ENCODE measurements around the gene COL23A1. TPM values are rescaled to one million over a fixed set of nuclear protein-coding genes. Genes with fewer than 3 reads are reported as not detected.

Gene COL23A1
- total and polyA plus RNA-seq, 2 donors (not counting 1 experiment from before 2014, with no cell fraction given), result not detected

DNA sequence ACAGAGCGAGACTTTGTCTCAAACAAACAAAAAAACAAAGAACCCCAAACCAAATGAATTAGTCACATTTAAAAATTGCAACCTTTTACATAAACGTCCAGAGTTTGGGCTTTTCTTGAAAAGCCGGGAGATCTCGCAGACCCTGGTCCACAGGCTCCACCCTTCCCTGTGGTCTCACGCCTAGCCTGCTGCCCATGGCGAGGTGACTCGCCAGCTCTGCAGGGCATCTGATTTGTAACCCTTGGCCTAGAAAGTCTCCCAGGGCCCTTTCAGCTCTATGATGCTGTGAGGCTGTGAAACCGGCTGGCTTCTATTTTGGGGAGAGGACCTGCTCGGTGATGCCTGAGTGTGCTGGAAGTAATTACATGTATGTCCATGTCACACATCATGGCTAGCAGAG, 312.8 kb downstream of the COL23A1 start:
- no peaks in the 10 kb centered on the region for H4K20me1 ChIP-seq (ENCODE audit: control insufficient read depth, extremely low read depth, insufficient read depth, low read length)
- no peaks in the 10 kb centered on the region for H3K4me1 ChIP-seq (ENCODE audit: control insufficient read depth, extremely low read depth, insufficient read depth, low read length)
- no peaks in the 10 kb centered on the region for H3K27me3 ChIP-seq (ENCODE audit: control insufficient read depth, insufficient read depth, low read length)
- no peak overlapping the region for H3K9ac ChIP-seq (ENCODE audit: insufficient read depth, low read length)
- no peak for DNase-seq (ENCODE audit: low read depth in 2 of 2)
- TF ChIP-seq CTCF (conservative IDR thresholded peaks at IDR 0.05 in 1 of 2, IDR thresholded peaks at IDR 0.05 in 1 of 2; ENCODE audit: low read depth in 1 of 2, low read length in 2 of 2) (no peak), EZH2 (IDR thresholded peaks at IDR 0.05; ENCODE audit: low read length, missing control alignments) (no peak)
- H3K36me3 ChIP-seq (ENCODE audit: control insufficient read depth, insufficient read depth, low read length), result no peaks in the 10 kb centered on the region
- H3K9me3 ChIP-seq (ENCODE audit: control insufficient read depth, insufficient read depth, low read depth, low read length), result no peaks in the 10 kb centered on the region
- no peaks in the 10 kb centered on the region for H3K79me2 ChIP-seq (ENCODE audit: control insufficient read depth, insufficient read depth, low read length)
- no peak overlapping the region for H3K4me2 ChIP-seq (ENCODE audit: extremely low read depth, insufficient read depth, low read length)
- H2AFZ ChIP-seq (ENCODE audit: low read length), result no peak overlapping the region
- no peak overlapping the region for H3K27ac ChIP-seq (ENCODE audit: insufficient read depth, low read length)
- no peak overlapping the region for H3K4me3 ChIP-seq (replicated peaks in 1 of 4; ENCODE audit: control extremely low read depth in 1 of 4, insufficient read depth in 1 of 4, low read depth in 3 of 4, low read length in 4 of 4)

DNA sequence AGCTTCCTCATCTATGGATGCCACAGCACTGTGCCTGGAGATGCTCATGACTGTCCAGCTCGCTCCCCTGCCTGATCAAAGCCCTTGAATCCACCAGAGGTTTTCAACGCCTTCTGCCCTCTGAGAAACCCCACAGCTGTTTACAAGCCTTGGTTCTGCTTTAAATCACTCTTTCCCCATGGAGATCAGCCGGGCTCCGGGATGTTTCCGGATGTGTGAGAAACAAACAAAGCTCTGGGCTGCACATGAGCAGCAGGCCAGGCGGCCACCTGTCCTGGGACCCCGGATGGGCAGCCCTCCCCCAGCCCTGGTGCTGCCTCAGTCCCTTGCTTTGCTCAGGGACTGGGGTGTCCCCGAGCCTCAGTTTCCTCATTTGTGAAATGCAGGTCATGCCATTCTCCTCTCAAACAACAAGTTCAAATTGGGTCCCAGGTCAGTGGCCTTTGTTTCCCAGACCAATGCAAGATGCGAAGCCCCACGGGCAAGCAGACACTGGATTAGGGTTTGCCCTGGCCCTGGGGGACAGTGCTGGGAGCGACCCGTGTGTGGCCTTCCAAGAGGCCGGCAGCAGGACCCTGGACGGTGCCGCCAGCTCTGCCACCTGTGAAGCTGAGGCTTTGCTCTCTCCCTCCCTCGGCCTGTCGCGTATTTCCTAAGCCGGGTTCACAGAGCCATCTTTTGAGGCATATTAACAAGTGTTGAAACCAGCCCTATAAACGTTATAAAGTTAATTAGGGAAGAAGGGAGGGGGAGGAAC, 315.2 kb downstream of the COL23A1 start:
- TF ChIP-seq CTCF (conservative IDR thresholded peaks at IDR 0.05 in 1 of 2, IDR thresholded peaks at IDR 0.05 in 1 of 2; ENCODE audit: low read depth in 1 of 2, low read length in 2 of 2) (no peak), EZH2 (IDR thresholded peaks at IDR 0.05; ENCODE audit: low read length, missing control alignments) (no peak)

DNA sequence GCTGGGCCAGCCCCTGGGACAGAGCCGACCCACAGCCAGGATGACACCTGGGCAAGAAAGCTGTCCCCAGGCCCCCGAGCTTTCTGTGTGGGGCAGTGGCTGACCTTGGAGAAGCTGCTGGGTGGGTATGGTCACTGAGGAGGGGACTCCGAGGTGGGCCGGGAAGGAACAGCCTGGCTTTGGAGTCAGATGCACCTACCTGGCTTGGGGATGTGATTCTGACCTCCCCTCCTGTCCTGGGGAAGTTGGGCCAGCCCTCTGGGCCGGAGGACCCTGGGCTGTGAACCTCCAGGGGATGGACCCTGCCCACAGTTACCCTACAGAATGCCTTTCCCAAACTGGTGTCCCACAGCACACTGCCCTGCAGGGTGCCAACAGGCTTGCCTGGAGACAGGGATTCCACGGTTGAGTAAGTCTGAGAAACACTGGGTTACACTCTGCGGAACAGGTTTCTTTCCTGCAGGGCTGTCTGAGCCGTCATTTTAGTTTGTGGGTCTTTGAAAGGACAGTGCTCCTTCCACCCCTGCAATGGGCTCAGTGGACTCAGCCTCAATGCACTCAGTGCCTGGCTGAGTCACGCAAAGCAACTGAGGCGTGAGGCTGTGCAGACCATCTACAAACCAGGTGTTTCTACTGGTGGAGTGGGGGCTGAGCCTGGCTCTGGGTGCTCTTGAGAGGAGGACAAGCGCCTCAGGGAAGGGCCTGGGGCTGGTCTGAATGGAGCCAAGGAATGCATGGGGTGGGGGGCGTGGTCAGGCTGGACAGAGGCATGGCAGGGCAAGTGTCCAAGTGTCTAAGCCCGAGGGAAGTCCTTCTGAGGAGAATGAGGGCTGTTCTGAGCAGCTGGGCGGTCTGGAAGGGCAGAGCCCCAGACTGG, 316.3 kb downstream of the COL23A1 start:
- TF ChIP-seq EZH2 (IDR thresholded peaks at IDR 0.05; ENCODE audit: low read length, missing control alignments) (no peak), CTCF (conservative IDR thresholded peaks at IDR 0.05 in 1 of 2, IDR thresholded peaks at IDR 0.05 in 1 of 2; ENCODE audit: low read depth in 1 of 2, low read length in 2 of 2) (no peak)
- H3K4me1 ChIP-seq (ENCODE audit: control insufficient read depth, extremely low read depth, insufficient read depth, low read length), result no peaks in the 10 kb centered on the region
- no peak overlapping the region for H2AFZ ChIP-seq (ENCODE audit: low read length)
- H3K9ac ChIP-seq (ENCODE audit: insufficient read depth, low read length), result no peak overlapping the region
- no peaks in the 10 kb centered on the region for H3K27me3 ChIP-seq (ENCODE audit: control insufficient read depth, insufficient read depth, low read length)
- H4K20me1 ChIP-seq (ENCODE audit: control insufficient read depth, extremely low read depth, insufficient read depth, low read length), result no peaks in the 10 kb centered on the region
- H3K9me3 ChIP-seq (ENCODE audit: control insufficient read depth, insufficient read depth, low read depth, low read length), result no peaks in the 10 kb centered on the region
- DNase-seq (ENCODE audit: low read depth in 2 of 2), result no peak
- H3K36me3 ChIP-seq (ENCODE audit: control insufficient read depth, insufficient read depth, low read length), result no peaks in the 10 kb centered on the region
- H3K4me2 ChIP-seq (ENCODE audit: extremely low read depth, insufficient read depth, low read length), result no peak overlapping the region
- no peak overlapping the region for H3K4me3 ChIP-seq (replicated peaks in 1 of 4; ENCODE audit: control extremely low read depth in 1 of 4, insufficient read depth in 1 of 4, low read depth in 3 of 4, low read length in 4 of 4)
- H3K79me2 ChIP-seq (ENCODE audit: control insufficient read depth, insufficient read depth, low read length), result no peaks in the 10 kb centered on the region
- no peak overlapping the region for H3K27ac ChIP-seq (ENCODE audit: insufficient read depth, low read length)

More for the DNA sequence above, 315.2 kb downstream of the COL23A1 start:
- no peak for DNase-seq (ENCODE audit: low read depth in 2 of 2)
- no peak overlapping the region for H2AFZ ChIP-seq (ENCODE audit: low read length)
- H3K9me3 ChIP-seq (ENCODE audit: control insufficient read depth, insufficient read depth, low read depth, low read length), result no peaks in the 10 kb centered on the region
- no peaks in the 10 kb centered on the region for H3K36me3 ChIP-seq (ENCODE audit: control insufficient read depth, insufficient read depth, low read length)
- no peaks in the 10 kb centered on the region for H3K79me2 ChIP-seq (ENCODE audit: control insufficient read depth, insufficient read depth, low read length)
- no peak overlapping the region for H3K4me2 ChIP-seq (ENCODE audit: extremely low read depth, insufficient read depth, low read length)
- H3K9ac ChIP-seq (ENCODE audit: insufficient read depth, low read length), result no peak overlapping the region
- H3K27me3 ChIP-seq (ENCODE audit: control insufficient read depth, insufficient read depth, low read length), result no peaks in the 10 kb centered on the region
- no peak overlapping the region for H3K27ac ChIP-seq (ENCODE audit: insufficient read depth, low read length)
- H3K4me1 ChIP-seq (ENCODE audit: control insufficient read depth, extremely low read depth, insufficient read depth, low read length), result no peaks in the 10 kb centered on the region
- no peak overlapping the region for H3K4me3 ChIP-seq (replicated peaks in 1 of 4; ENCODE audit: control extremely low read depth in 1 of 4, insufficient read depth in 1 of 4, low read depth in 3 of 4, low read length in 4 of 4)
- H4K20me1 ChIP-seq (ENCODE audit: control insufficient read depth, extremely low read depth, insufficient read depth, low read length), result no peaks in the 10 kb centered on the region

Data from fibroblast of lung (primary cell).